Naive thymus-derived CD8-positive, alpha-beta T cell (primary cell): Measurements from ENCODE around the gene NTN1. TPM values are rescaled to one million over a fixed set of nuclear protein-coding genes. Genes with fewer than 3 reads are reported as not detected.

Experiments used
- ATAC-seq, 2 donors: fragments of 150-1000 bp; cut with Tn5 transposase in 1 of 2; sonication (Bioruptor Pico), chemical (Tn5 transposase) in 1 of 2; 1 replicate in 1 of 2; 2 replicates in 1 of 2; pipeline ENCODE4 v1.10.0; 2021; ENCODE audit warnings: mild to moderate bottlenecking in 2 of 2, moderate library complexity in 2 of 2
- POLR2A ChIA-PET: fragments of 350-600 bp; sonication (Branson Sonifier 250); formaldehyde crosslinking; loops from one replicate; lab custom pipeline; 2021; ENCODE audit warnings: antibody characterized with exemption; lab: Charles Lee
- DNase-seq, 10 donors: peaks; one replicate each; pipeline versions ENCODE4 v3.0.0 to v3.0.0-alpha.2; 2020 to 2022
- H3K27ac Mint-ChIP-seq, 10 donors: one replicate each; pipeline ENCODE4 v1.8.0; 2020 to 2022; ENCODE audit warnings: mild to moderate bottlenecking in 10 of 10, mixed read lengths in 10 of 10, moderate library complexity in 4 of 10, inconsistent platforms in 1 of 10
- H3K27me3 Mint-ChIP-seq, 5 donors: one replicate each; pipeline ENCODE4 v1.8.0; 2021 to 2022; ENCODE audit warnings: mixed read lengths in 5 of 5
- H3K36me3 Mint-ChIP-seq, 3 donors: one replicate each; pipeline ENCODE4 v1.8.0; 2020 to 2022; ENCODE audit warnings: mixed read lengths in 3 of 3, mild to moderate bottlenecking in 2 of 3, inconsistent platforms in 1 of 3
- H3K4me1 Mint-ChIP-seq, 4 donors: one replicate each; pipeline ENCODE4 v1.8.0; 2021 to 2022; ENCODE audit warnings: mixed read lengths in 4 of 4
- H3K4me3 Mint-ChIP-seq, 10 donors: one replicate each; pipeline ENCODE4 v1.8.0; 2020 to 2022; ENCODE audit warnings: mild to moderate bottlenecking in 10 of 10, mixed read lengths in 10 of 10, moderate library complexity in 6 of 10, inconsistent platforms in 1 of 10
- H3K9me3 Mint-ChIP-seq, 9 donors: one replicate each; pipeline ENCODE4 v1.8.0; 2020 to 2022; ENCODE audit warnings: mixed read lengths in 9 of 9, mild to moderate bottlenecking in 3 of 9, inconsistent platforms in 1 of 9, moderate library complexity in 1 of 9
- polyA plus RNA-seq, 3 donors: library from polyadenylated mRNA; unstranded; fragments of 300-500 nt; fragmentation: Illumina TruSeq; gene quantifications; one replicate each; pipeline ENCODE4 v1.2.3, GENCODE V29; 2021
- total RNA-seq, 8 experiments: library from RNA in 2 of 8; stranded (reverse) in 2 of 8; gene quantifications; one replicate each; pipeline ENCODE4 v1.2.3 and lab custom pipeline; 2021 to 2026

NTN1 gene
- total and polyA plus RNA-seq, 5 experiments from 2014 or later = 0.05 TPM; not detected in 4

DNA sequence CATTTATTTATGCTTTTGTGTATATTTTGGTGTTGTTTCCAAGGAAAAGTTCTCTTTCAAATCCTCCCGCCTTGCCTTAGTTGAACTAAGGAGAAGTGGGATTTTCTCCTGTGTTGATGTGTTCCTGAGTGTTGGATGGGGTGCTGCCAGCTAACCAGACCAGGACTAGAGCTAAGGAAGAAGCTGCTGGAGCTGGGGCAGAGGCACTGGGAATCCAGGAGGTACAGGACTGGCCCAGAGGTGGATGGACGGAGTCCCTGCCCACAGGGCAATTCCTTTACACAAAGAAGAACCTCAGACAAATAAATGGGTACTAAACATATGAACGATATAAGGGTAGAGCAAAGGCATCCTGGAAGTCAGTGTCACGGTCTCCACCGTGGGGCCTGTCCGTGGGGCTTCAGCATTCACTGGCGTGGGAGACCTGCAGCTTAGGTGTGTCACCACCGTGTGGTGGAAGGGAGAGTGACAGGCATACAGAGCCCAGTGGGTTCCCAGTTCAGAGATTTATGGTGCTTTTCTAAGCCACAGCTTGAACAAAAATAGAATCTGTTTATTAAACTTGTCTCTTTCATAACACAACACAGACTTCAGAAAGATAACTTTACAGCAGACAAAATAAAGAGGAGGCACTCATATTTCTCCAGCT, 270.7 kb downstream of the NTN1 start:
- Mint-ChIP-seq H3K4me1 (peaks cover 17 to 37% (median 31%) of the 10 kb centered on the region in 4 donors), H3K27ac (peak overlapping the region in 4 of 10 donors; percentile 22 to 80 (median 36)), H3K27me3 (no peaks in the 10 kb centered on the region), H3K36me3 (no peaks in the 10 kb centered on the region), H3K9me3 (no peaks in the 10 kb centered on the region), H3K4me3 (no peak overlapping the region)
- ATAC-seq = peak; percentile 74 to 75
- DNase-seq = peak in 7 of 10 donors; percentile 1 to 36 (median 10)
- POLR2A ChIA-PET = no interaction called here

DNA sequence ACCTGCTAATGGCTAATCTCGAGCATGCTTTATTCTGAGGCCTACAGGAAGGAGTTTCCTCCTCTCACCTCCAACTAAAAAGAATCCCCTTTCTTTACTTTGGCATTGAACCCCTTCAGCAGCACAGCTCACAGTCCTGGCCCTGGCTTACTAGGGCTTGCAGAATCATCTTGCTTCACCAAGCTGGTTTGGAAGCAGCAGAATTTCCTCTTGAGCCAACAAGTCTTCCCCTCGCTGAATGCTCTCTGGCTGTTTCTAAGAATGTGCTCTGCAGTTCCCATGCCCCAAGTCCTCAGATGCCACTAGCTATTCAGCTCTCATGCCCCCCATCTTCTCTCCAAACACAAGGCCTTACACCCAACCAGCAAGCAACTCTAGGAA, 271.2 kb downstream of the NTN1 start:
- POLR2A ChIA-PET = no interaction called here
- ATAC-seq (no peak), DNase-seq (no peak)
- Mint-ChIP-seq H3K4me3 (no peak overlapping the region), H3K27ac (peak overlapping the region in 5 of 10 donors; percentile 16 to 83 (median 28)), H3K9me3 (no peaks in the 10 kb centered on the region), H3K27me3 (no peaks in the 10 kb centered on the region), H3K36me3 (no peaks in the 10 kb centered on the region), H3K4me1 (peaks cover 15 to 37% (median 31%) of the 10 kb centered on the region in 4 donors)

Other genes with a start within 250 kb of the NTN1 start
- under 1 TPM in 1 of 2 experiments, not detected in 1; 0.26 TPM for gene MFSD6L, start 222.1 kb upstream of the NTN1 start, total RNA-seq
- gene MFSD6L, start 222.1 kb upstream of the NTN1 start, polyA plus RNA-seq = not detected
- under 1 TPM; 0.42 to 0.44 TPM for gene PIK3R6, start 153.8 kb upstream of the NTN1 start, total RNA-seq
- gene PIK3R6, start 153.8 kb upstream of the NTN1 start, polyA plus RNA-seq = under 1 TPM in 1 of 3 donors, not detected in 2; 0.47 TPM
- 100 to 1,000 TPM in 1 of 2 experiments, 10 to 100 TPM in 1; 94.1 to 104 TPM for gene PIK3R5, start 55.8 kb upstream of the NTN1 start, total RNA-seq
- gene PIK3R5, start 55.8 kb upstream of the NTN1 start, polyA plus RNA-seq = 10 to 100 TPM; 20.0 to 44.0 (median 25.8) TPM